Measurements from ENCODE around the gene DDX49.

DNA sequence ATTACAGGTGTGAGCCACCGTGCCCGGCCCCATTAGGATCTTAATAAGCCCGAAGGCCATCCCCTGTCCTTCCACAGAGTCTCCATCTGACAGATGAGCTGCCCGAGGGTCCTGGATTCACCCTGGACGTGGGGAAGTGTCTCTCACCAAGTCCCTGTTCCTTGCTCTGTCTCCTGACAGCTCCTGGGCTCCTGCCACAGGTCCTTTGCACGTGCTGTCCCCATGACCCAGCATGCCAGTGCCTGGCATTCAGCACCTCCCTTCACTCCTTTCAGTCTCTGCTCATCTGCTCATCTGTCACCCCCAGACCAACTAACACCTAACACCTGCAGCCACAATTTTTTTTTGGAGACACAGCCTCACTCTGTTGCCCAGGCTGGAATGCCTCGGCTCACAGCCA, 38.0 kb upstream of the DDX49 start:
- TF ChIP-seq POLR2A (IDR thresholded peaks at IDR 0.05; ENCODE audit: low read length) (no peak), GATA1 (IDR thresholded peaks at IDR 0.05; ENCODE audit: low read depth, low read length) (no peak)

All from erythroblast (primary cell).